Measurements from ENCODE around the gene RNPEPL1. TPM values are rescaled to one million over a fixed set of nuclear protein-coding genes. Genes with fewer than 3 reads are reported as not detected.

Gene RNPEPL1
- total and polyA plus RNA-seq, 10 of the 15 experiments (the other 5 are each of a cell fraction or from before 2014, with no cell fraction given): 0.24 to 49.5 (median 6.8) TPM

DNA sequence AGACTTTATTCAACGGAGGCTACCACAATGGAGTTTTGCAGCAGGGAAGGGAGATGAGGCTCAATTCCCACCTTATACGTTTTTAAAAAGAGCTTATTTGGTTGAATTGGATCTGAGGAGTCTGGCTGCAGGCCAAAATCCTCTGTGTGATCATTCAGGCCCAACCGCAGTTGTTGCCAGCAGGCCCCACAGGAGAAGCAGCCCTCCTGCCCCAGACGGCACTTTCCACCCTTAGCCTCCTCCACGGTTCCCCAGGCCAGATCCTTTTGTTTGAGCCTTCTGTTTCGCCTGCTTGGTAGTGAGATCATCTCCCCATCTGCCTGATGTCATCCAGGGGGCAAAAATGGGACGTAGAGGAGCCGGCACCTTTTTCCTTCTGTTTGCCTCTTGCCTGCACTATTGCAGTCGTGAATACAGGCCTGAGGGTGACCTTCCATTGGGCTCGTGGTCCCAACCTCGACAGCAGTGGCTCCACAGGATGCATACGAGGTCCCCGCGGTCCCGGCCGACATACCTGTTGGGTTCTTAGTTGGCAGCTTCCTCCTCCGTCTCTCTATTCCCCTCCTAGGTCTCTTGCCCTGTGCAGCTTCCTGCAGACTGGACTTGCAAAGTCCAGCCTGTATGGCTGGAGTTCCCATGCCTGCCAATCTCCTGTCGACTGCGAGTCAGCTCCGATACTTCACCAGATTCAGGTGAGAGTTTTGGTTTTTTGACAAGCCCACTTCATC, 47.7 kb downstream of the RNPEPL1 start (continued):
- TF ChIP-seq MYC (IDR thresholded peaks at IDR 0.05; ENCODE audit: insufficient read depth, insufficient read length, insufficient replicate concordance, low read length, severe bottlenecking) (no peak), ATF7 (IDR thresholded peaks at IDR 0.05; ENCODE audit: low read depth) (no peak), CBX5 (IDR thresholded peaks at IDR 0.05; ENCODE audit: low read depth) (no peak)
- TF ChIP-seq, protein P1, sequence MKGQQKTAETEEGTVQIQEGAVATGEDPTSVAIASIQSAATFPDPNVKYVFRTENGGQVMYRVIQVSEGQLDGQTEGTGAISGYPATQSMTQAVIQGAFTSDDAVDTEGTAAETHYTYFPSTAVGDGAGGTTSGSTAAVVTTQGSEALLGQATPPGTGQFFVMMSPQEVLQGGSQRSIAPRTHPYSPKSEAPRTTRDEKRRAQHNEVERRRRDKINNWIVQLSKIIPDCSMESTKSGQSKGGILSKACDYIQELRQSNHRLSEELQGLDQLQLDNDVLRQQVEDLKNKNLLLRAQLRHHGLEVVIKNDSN (IDR thresholded peaks at IDR 0.05; ENCODE audit: borderline replicate concordance, extremely low read length, insufficient read depth, low read depth, low read length): no peak
- TF ChIP-seq, protein P2, sequence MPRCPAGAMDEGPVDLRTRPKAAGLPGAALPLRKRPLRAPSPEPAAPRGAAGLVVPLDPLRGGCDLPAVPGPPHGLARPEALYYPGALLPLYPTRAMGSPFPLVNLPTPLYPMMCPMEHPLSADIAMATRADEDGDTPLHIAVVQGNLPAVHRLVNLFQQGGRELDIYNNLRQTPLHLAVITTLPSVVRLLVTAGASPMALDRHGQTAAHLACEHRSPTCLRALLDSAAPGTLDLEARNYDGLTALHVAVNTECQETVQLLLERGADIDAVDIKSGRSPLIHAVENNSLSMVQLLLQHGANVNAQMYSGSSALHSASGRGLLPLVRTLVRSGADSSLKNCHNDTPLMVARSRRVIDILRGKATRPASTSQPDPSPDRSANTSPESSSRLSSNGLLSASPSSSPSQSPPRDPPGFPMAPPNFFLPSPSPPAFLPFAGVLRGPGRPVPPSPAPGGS (IDR thresholded peaks at IDR 0.05; ENCODE audit: borderline replicate concordance, insufficient read depth, low read depth, low read length, poor library complexity, severe bottlenecking): no peak
- TF ChIP-seq, protein P3, sequence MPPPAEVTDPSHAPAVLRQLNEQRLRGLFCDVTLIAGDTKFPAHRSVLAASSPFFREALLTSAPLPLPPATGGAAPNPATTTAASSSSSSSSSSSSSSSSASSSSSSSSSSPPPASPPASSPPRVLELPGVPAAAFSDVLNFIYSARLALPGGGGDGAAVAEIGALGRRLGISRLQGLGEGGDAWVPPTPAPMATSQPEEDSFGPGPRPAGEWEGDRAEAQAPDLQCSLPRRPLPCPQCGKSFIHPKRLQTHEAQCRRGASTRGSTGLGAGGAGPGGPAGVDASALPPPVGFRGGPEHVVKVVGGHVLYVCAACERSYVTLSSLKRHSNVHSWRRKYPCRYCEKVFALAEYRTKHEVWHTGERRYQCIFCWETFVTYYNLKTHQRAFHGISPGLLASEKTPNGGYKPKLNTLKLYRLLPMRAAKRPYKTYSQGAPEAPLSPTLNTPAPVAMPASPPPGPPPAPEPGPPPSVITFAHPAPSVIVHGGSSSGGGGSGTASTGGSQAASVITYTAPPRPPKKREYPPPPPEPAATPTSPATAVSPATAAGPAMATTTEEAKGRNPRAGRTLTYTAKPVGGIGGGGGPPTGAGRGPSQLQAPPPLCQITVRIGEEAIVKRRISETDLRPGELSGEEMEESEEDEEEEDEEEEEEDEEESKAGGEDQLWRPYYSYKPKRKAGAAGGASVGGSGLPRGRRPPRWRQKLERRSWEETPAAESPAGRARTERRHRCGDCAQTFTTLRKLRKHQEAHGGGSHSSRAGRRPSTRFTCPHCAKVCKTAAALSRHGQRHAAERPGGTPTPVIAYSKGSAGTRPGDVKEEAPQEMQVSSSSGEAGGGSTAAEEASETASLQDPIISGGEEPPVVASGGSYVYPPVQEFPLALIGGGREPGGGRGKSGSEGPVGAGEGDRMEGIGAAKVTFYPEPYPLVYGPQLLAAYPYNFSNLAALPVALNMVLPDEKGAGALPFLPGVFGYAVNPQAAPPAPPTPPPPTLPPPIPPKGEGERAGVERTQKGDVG (CRISPR knock-in tag; IDR thresholded peaks at IDR 0.05): no peak
- TF ChIP-seq, protein P4, sequence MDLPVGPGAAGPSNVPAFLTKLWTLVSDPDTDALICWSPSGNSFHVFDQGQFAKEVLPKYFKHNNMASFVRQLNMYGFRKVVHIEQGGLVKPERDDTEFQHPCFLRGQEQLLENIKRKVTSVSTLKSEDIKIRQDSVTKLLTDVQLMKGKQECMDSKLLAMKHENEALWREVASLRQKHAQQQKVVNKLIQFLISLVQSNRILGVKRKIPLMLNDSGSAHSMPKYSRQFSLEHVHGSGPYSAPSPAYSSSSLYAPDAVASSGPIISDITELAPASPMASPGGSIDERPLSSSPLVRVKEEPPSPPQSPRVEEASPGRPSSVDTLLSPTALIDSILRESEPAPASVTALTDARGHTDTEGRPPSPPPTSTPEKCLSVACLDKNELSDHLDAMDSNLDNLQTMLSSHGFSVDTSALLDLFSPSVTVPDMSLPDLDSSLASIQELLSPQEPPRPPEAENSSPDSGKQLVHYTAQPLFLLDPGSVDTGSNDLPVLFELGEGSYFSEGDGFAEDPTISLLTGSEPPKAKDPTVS (IDR thresholded peaks at IDR 0.05; ENCODE audit: low read depth, low read length): no peak
- TF ChIP-seq, protein P5, sequence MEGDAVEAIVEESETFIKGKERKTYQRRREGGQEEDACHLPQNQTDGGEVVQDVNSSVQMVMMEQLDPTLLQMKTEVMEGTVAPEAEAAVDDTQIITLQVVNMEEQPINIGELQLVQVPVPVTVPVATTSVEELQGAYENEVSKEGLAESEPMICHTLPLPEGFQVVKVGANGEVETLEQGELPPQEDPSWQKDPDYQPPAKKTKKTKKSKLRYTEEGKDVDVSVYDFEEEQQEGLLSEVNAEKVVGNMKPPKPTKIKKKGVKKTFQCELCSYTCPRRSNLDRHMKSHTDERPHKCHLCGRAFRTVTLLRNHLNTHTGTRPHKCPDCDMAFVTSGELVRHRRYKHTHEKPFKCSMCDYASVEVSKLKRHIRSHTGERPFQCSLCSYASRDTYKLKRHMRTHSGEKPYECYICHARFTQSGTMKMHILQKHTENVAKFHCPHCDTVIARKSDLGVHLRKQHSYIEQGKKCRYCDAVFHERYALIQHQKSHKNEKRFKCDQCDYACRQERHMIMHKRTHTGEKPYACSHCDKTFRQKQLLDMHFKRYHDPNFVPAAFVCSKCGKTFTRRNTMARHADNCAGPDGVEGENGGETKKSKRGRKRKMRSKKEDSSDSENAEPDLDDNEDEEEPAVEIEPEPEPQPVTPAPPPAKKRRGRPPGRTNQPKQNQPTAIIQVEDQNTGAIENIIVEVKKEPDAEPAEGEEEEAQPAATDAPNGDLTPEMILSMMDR (IDR thresholded peaks at IDR 0.05 in 2 of 3, conservative IDR thresholded peaks at IDR 0.05 in 1 of 3; ENCODE audit: control insufficient read depth in 2 of 3, extremely low read depth in 1 of 3, insufficient read depth in 1 of 3, low read depth in 3 of 3, low read length in 3 of 3): no peak

Data from GM12878 (cell line).